ENCODE measurements around the gene DPY30. TPM values are rescaled to one million over a fixed set of nuclear protein-coding genes. Genes with fewer than 3 reads are reported as not detected.

Gene DPY30
- total and polyA plus RNA-seq, 2 of the 4 experiments (the other 2 are of a cell fraction): 65.2 to 85.2 TPM

DNA sequence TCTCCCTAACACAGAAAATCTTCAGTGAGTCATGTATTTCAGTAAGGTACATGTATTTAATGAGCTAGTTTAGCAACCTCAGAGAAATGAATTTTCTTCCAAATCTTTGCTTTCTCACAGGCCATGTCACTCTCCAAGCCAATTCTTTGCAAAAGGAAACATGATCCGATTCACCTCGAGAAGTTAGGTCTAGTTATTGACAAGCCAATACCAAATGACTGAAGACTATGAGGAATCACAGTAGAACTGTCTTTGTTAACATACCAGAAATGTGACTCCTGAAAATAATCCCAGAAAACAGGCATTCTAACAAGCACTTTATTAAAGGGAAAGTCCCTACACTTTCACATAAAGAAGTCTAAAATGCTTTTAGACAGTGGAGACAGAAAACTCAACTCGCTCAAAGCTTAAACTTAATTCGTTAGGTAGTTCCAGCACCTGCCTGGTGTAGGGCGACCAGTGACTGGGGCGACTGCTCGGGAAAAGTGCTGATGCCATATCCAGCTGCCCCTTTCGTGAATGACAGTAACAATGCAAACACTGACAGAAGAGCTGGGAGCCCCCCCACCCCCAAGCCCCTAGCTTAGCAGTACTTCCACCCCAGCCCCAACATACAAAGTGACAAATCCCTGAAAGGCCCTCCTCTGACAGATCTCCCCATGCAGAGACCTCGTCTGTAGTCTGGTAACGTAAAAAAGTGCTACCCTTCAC lies 30.6 kb downstream of the DPY30 start:
- H3K23ac ChIP-seq (ENCODE audit: low read depth, low read length): peak overlapping the region; percentile 73
- H4K91ac ChIP-seq (ENCODE audit: insufficient read depth, low read depth, low read length): no peak overlapping the region; the same call in 1 of the 2 replicates
- intact Hi-C loops (cut with micrococcal nuclease) (loop anchor here (5.0 to 10.0 kb wide), 3 partner anchors 64 to 172 kb away; no protein-coding TSS in a partner anchor), in situ Hi-C loops (cut with MboI; ENCODE audit: low sequenced_read_pairs) (no loop called here), dilution Hi-C loops (cut with HindIII; ENCODE audit: low sequenced_read_pairs, unreplicated experiment) (no loop called here)
- H2BK20ac ChIP-seq (ENCODE audit: low read depth, low read length): no peak overlapping the region
- H3K36me3 ChIP-seq (ENCODE audit: control insufficient read depth, insufficient read depth, low read length): no peaks in the 10 kb centered on the region
- TSS peak; percentile 14 for BruUV-seq (replicated peaks)
- H2AK5ac ChIP-seq (ENCODE audit: low read depth, low read length): peak overlapping the region; percentile 45
- ChIA-PET CTCF (interaction anchor here (0.6 to 1.3 kb wide), 2 partner anchors 11 to 547 kb away, joined by 3 read pairs; no protein-coding TSS in a partner anchor), POLR2A (ENCODE audit: unreplicated experiment) (interaction anchor here (0.6 kb wide), 1 partner anchor 316 kb away, joined by 7 read pairs; no protein-coding TSS in a partner anchor)
- peak overlapping the region; percentile 67 for H2BK5ac ChIP-seq (ENCODE audit: low read depth, low read length, poor library complexity, severe bottlenecking)
- H4K5ac ChIP-seq (ENCODE audit: low read depth, low read length): no peak overlapping the region
- H3K9ac ChIP-seq (ENCODE audit: low read depth, low read length): peak overlapping the region; percentile 95
- peak overlapping the region; percentile 90 for H2AFZ ChIP-seq (replicated peaks; ENCODE audit: low read length, poor library complexity)
- no peak for ATAC-seq (ENCODE audit: low read depth)
- peak overlapping the region; percentile 88 for H3K27ac ChIP-seq (ENCODE audit: insufficient read depth, low read length)
- H3K27me3 ChIP-seq (ENCODE audit: control insufficient read depth, insufficient read depth, low read length): no peaks in the 10 kb centered on the region
- peak; percentile 51 for DNase-seq
- no peak overlapping the region for H2BK15ac ChIP-seq (ENCODE audit: low read depth, low read length)
- peak overlapping the region; percentile 80 for H3K14ac ChIP-seq (replicated peaks; ENCODE audit: low read depth, low read length)
- no peaks in the 10 kb centered on the region; the same call in 1 of the 2 replicates for H3K9me1 ChIP-seq (ENCODE audit: insufficient read depth, low read length)
- H3K4ac ChIP-seq (ENCODE audit: low read depth, low read length): peak overlapping the region; percentile 33; the same call in 1 of the 2 replicates
- H3K4me2 ChIP-seq (ENCODE audit: low read depth, low read length): peak overlapping the region; percentile 96
- H3K18ac ChIP-seq (ENCODE audit: low read depth, low read length): peak overlapping the region; percentile 13
- H3K4me1 ChIP-seq (ENCODE audit: control insufficient read depth, insufficient read depth, low read length): peaks cover 2% of the 10 kb centered on the region
- H4K20me1 ChIP-seq (ENCODE audit: insufficient read depth, low read length): peaks cover 38% of the 10 kb centered on the region
- peaks cover 9 to 24% of the 10 kb centered on the region in 2 experiments; a peak in 3 of 4 replicates for H3K79me1 ChIP-seq (ENCODE audit: low read depth in 1 of 2, low read length in 2 of 2)
- TF ChIP-seq NFE2L2 (IDR thresholded peaks at IDR 0.05; ENCODE audit: low read depth, low read length): no peak
- no peak for TF ChIP-seq POLR2A (IDR thresholded peaks at IDR 0.05; ENCODE audit: low read depth, low read length)
- TF ChIP-seq CEBPB (IDR thresholded peaks at IDR 0.05; ENCODE audit: low read depth, low read length): no peak
- no peak for TF ChIP-seq MXI1 (IDR thresholded peaks at IDR 0.05; ENCODE audit: borderline replicate concordance, low read depth, low read length)
- no peak for TF ChIP-seq FOS (IDR thresholded peaks at IDR 0.05; ENCODE audit: low read depth, low read length)
- TF ChIP-seq RAD21 (IDR thresholded peaks at IDR 0.05; ENCODE audit: low read length): no peak
- peak overlapping the region; percentile 58; the same call in 1 of the 2 replicates for H3K56ac ChIP-seq (ENCODE audit: extremely low read depth, insufficient read depth, low read length)
- no peaks in the 10 kb centered on the region for H3K9me3 ChIP-seq (ENCODE audit: control insufficient read depth, insufficient read depth, low read length)
- peak overlapping the region; percentile 48 for H2AK9ac ChIP-seq (replicated peaks; ENCODE audit: low read depth, low read length, poor library complexity)
- H3K4me3 ChIP-seq (ENCODE audit: insufficient read depth, low read depth, low read length): peak overlapping the region; percentile 99
- peak overlapping the region; percentile 22; the same call in 1 of the 2 replicates for H2BK120ac ChIP-seq (ENCODE audit: low read depth, low read length)
- 0% methylated on average over 6 of the region's 10 CpGs; no CpG with 5 or more reads in 1 of the 2 experiments for WGBS, 2 experiments (ENCODE audit: extremely low coverage in 2 of 2, insufficient read length in 1 of 2)
- peak overlapping the region in 1 of 2 experiments; percentile 5; a peak in 1 of 4 replicates for H4K8ac ChIP-seq (ENCODE audit: low read depth in 2 of 2, low read length in 2 of 2)
